ENCODE results near the gene PPP4C.
"Not testable (repeated sequence)": the region's sequence is repeated elsewhere in the genome, so short reads cannot be mapped to it uniquely, and the experiment has no call there.

PPP4C gene

GRCh38 chr16:30125690-30126089, 49.9 kb downstream of the PPP4C start:
- not testable (repeated sequence) for DNase-seq (ENCODE audit: low spot score)

- no peak for DNase-seq (ENCODE audit: low spot score)
These were observed 52.2 kb downstream of the PPP4C start for GRCh38 chr16:30127993-30128392.

- no peak for DNase-seq (ENCODE audit: low spot score)
These were observed 56.2 kb downstream of the PPP4C start for GRCh38 chr16:30131869-30132475.

GRCh38 chr16:30132591-30132990, 56.8 kb downstream of the PPP4C start:
- DNase-seq (ENCODE audit: low spot score): no peak

Measured in Ammon's horn (tissue), 1 donor.